GM21825 (cell line): ENCODE measurements around the gene MLEC.
"Not testable (repeated sequence)": the region's sequence is repeated elsewhere in the genome, so short reads cannot be mapped to it uniquely, and the experiment has no call there.

ENCODE experiments used
- ATAC-seq: cut with Tn5 transposase; IDR thresholded peaks from one replicate; pipeline ENCODE4 v1.9.1; 2021; ENCODE audit warnings: mild to moderate bottlenecking, moderate library complexity; ENCODE audit not compliant: unreplicated experiment

MLEC gene

DNA sequence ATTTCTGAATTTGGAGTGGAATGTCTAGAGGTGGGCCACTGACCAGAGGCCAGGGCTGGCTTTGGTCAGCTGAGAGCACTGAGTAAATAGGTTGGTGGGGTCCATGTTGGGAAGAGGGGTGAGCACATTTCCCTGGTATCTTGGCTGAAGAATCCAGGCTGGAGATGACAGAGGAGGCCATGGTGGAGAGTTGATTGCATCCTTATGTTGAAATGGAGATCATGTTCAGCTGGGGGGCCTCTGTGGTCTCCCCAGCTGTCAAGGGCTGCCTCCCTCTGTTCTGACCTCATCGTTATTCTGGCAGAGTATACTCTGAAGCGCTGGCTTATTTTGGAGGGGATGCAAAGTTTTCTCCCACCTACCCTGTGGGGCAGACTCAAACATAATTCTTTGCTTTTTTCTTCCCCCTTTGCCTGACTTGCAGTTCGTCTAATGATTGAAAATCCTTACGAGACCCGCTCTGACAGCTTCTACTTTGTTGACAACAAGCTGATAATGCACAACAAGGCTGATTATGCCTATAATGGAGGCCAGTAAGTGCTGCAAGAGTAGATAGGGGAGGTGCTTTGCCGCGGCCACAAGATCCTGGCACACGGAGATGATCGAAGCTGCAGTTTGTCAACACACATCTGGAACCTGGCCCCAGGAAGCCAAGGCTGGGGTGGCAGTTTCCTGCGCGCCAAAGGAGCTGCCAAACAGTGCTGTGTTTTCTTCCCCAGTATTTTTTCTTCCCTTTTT is 32.7 kb downstream of the MLEC start:
- no peak for ATAC-seq

DNA sequence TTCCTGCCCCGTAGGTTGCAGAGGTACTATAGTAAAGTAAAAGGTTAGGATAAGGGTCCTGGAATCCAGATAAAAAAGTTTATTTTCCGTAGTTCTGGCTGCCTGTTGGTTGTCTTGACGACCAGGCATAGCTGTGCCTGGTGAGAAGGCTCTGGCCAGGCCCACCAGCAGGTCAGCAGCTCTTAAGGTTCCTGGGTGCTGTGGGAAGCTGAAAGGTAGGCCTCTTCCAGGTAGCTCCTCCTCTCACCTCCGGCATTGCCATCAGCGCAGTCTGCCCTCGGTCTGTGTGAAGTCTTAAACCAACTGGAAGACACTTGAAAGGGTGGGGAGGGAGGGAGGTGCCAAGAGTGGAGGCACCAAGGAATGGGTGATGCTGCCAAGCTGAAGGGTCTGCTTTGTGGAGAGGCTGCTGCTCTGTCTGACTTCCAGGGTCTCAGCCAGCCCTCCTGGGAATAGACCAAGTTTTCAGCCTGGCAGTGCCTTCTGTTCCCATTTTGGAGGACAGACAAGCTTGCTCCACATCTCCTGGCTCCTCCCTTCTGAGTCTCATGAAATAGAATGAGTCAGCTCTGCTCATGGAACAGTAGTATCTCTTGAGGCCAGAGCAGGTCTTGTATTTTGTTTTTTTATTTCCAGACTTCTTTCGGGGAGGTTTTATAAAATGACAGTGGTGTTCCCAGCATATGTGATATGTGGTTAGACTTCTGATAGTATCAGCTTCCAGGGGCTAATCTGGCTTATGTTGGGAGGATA is 33.5 kb downstream of the MLEC start:
- no peak for ATAC-seq

DNA sequence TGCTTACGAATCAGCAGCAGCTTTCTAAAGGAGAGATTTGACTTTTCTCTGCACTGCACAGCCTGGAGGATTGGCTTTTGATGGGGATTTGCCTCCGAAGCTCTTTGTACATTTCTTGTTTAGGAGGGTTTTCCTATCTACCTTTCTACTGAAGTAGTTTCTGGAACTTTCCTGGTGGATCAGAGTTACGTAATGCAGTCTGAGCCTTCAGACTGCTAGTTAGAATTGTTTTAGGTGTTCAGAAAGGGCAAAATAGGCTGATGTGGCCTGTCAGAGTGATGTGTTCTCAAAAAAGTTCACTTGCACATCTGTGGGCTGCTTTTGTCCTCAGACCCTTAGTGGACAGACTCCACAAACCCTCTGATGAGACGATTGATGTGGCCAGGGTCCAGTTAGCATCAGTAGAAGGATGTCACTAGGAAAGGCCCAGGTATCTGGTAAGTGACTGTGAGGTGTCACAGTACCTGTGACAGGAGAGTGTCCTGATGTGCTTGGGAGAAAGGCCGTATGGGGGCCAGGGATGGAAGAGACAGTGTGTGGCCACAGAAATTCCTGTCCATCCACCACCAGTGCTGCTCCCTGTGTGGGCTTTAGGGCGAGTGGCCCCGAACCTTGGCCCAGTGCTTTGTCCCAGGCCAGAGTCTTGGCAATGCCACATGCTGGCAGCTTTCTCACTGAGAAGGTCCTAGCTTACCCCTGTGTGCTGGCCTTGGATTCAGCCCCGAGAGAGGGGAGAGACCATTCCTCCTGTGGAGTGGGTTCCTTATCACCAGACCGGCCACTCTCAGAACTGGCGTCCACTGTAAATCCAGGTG is 34.2 kb downstream of the MLEC start:
- no peak for ATAC-seq

DNA sequence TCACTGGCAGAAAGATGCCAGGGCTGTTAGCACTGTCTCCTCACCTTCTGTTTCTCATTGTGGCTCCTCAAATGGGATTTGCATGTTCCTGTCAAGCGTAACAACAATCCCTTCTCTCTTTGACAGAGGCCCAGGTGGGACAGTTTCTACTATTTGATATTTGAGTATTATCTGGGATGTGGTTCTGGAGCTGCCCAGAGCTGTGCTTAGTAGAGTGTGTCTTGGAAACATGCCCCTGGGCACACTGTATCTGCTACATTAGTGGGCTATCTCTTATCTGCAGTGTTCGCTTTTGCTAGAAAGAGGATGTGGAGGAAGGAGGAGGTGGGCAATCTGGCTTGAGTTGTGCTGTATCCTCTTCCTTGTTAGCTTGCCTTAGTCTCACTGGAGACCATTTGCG is 34.9 kb downstream of the MLEC start:
- no peak for ATAC-seq

DNA sequence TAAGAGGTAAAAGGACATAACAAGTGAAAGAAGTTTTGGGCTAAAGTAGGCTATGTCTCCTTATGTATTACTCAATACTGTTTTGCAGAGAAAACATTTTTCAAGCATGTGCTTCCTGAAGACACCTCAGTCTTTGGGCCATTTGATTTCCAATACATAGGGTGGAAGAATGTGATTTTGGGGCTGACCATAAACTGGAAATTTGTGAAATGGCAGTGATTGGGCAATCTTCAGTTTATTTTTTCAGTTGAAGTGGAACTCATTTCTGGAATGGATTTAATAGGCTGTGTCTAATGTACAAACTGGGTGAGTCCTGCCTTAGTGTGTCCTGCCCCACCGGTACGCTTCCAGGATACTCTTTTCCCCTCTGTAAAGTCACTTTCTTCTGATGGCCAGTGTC is 35.8 kb downstream of the MLEC start:
- ATAC-seq, result no peak

DNA sequence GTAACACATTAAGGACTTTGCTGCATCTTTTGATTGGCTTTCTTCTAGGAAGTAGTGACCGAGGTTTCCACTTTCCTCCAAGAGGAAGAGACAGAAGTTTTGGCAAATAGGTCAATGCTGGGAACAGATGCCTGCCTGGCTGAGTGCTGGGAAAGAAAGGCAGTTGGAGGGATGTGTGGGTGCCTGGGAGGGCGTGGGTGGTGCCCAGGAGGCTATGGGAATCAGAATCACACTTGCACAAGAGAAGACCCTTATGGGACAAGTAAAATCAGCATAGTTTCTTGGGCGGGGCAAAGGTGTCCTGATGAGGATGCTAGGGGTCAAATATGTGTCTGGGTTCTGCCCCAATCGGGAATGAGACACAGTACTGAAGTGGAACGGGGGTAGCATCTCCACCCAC is 37.8 kb downstream of the MLEC start:
- no peak for ATAC-seq

DNA sequence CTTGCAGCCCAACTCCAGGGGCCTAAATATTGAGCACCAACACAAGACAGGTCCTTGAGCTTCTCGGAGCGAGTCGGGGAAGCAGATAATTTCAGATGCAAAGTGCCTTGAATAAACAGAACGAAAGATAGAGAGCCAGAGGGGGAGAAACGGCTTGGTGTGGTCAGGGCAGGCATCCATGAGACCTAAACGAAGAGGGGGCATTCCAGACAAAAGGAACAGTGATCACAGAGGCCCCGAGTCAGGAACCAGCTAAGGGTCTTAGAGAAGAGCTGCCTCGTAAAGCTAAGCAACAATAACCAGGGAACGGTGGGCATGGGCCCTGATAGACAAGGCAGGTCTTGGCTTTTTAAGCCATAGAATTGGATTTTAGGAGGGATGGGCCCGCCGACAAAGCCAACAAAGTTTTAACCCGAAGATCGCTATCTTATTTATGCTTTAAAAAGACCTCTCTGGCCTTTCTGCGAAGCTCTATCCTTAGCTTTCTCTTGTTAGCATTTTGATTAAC is 38.3 kb downstream of the MLEC start:
- ATAC-seq, result no peak

DNA sequence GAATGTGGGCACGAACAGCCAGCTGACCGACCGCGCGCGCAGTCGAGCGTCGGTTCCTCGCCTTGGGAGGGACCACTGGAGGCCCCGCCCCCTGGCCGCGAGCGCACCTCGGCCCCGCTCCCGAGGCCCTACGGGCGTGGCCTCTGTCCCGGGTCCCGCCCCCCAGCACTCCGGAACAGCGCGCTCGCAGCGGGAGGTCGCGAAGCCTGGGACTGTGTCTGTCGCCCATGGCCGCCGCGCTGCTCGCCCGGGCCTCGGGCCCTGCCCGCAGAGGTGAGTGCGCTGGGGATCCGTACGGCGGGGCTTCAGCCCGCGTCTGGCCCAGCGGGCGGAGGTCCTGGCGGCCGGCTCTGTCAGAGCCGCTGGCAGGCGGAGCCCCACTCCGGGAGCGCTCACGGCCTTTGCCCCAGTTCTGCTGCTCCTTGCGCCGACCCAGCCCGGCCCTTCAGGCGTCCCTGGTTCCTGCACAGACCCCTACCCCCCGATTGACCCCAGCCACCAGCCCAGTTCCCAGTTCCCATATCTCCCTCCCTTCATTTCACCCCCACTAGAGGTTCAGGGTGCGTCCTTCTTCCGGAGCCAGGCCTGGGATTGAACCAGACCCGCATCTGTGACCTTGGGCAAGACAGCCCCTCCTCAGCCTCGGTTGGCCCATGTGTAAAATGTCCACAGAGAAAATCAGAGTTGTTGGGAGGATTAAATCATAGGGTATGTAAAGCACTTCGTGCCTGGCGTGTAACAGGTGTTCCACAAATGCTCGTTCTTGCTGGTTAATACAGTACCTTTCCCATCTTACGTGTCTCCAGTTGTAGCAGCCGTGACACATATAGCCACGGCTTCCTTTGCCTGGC is 38.9 kb downstream of the MLEC start, which contains the start of gene ACADS:
ACADS (plus strand) TSS at position 168 of the 851 bp plus-strand sequence; CDS start at position 228, 60 bp downstream.
- peak; percentile 94 for ATAC-seq

DNA sequence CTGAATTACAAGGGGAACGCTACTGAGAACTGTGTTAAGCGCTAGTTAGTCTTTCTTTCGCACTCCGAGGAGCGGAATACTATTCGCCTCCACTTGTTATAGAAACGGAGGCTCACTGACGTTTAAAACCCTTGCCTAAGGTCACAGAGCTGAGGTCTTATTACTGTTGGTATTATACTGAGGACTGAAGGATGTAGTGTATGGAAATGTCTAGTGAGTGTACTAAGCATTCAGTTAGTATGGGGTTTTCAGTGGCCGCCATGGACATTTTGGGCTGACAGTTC is 39.5 kb downstream of the MLEC start:
- ATAC-seq, result no peak

DNA sequence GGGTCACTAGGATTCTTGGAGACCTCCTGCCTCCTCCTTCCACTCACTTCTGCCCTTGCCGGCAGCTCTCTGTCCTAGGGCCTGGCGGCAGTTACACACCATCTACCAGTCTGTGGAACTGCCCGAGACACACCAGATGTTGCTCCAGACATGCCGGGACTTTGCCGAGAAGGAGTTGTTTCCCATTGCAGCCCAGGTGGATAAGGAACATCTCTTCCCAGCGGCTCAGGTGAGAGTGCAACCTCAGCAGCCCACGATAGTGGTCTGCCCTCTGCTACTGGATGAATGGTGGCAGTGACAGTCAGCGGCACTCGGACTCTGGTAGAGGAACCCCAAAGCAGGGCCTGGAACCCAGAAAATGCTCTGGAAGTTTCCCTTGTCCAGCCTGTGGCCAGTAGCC is 40.0 kb downstream of the MLEC start:
- no peak for ATAC-seq

DNA sequence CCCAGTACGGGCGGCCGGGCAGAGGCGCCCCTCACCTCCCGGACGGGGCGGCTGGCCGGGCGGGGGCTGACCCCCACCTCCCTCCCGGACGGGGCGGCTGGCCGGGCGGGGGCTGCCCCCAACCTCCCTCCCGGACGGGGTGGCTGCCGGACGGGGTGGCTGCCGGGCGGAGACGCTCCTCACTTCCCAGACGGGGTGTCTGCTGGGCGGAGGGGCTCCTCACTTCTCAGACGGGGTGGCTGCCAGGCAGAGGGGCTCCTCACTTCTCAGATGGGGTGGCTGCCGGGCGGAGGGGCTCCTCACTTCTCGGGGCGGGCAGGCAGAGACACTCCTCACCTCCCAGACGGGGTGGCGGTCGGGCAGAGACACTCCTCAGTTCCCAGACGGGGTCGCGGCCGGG is 45.2 kb downstream of the MLEC start:
- ATAC-seq, result not testable (repeated sequence)

DNA sequence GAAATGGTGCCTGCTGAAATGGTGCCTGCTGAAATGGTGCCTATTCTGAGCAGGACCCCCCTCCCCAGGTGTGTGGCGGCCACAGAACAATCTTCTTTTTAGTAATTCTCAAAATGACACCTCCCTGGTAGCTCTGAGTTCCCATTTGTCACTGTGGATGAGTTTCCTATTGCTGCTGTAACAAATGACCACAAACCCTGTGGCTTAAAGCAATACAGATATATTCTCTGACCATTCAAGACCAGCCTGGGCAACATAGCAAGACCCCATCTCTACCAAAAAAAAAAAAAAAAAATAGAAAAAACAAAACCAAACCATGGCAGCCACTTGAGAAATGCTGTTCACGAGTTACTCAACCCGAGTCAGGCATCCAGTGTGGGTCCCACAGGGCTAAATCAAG is 46.6 kb downstream of the MLEC start:
- ATAC-seq, result no peak

DNA sequence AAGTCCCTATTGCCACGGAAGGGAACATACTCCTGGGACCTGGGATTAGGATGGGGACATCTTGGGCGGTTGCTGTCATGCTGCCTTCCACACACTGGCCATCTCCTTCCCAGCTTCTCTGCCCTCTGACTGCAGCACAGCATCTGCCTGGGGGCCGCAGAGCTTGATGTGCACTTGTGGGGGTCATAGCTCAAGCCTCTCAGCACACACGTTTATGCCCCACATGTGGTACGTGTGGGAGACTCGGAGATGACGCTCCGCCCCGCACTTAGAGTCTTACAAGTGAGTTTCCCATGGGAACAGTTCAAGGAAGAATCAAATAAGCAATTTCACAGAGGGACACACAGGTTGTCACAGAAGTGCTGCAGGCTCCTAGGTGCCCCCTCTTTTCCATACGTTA is 47.3 kb downstream of the MLEC start:
- ATAC-seq, result no peak

DNA sequence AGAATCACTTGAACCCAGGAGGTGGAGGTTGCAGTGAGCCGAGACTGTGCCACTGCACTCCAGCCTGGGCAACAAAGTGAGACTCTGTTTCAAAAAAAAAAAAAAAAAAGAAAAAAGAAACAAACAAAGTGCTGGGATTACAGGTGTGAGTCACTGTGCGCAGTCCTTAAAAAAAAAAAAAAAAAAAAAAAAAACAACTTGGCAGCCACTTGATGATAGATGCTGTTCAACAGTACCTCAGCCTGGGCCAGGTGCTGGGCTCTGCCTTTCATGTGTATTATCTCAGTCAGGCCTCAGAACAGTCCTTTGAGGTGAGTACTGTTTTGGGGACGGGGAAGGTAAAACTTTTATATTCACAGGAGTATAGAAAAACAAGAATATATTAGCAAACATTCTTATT is 48.2 kb downstream of the MLEC start:
- ATAC-seq, result no peak

DNA sequence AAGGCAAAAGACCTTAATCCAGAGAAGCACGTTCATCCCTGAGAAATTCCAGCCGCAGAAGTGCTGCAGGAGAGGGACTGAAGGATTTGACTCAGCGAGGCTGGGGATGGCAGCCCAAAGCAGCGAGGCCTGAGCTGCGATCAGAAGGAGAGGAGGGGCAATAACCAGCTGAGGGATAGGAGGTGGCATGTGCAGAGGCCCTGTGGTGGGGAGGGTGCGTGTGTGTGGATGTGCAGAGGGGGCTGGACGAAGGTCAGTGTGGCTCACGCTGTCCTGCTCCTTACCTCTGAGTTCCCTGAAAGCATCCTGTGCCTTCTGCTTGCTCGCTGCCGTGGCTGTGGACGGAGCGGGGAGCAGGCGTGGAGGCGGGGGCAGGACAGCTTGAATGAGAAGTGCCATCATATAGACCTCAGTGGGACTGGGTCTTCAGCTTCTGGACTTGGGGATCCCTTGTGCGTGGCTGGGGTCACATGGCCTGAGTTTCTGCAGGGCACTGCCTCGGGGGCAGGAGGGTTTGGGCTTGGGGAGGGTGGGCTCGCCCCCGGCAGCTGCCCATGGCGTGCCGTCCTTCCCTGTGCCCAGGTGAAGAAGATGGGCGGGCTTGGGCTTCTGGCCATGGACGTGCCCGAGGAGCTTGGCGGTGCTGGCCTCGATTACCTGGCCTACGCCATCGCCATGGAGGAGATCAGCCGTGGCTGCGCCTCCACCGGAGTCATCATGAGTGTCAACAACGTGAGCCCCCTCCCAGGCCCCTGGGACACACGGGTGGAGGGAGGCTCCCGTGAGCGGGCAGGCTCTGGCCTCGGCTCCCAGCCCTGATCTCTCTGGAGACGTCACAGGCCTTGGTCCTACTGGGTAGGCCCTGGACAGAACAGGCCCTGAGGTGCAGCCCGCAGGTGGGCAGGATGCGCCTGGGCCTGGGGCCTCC is 49.7 kb downstream of the MLEC start:
- ATAC-seq, result no peak

DNA sequence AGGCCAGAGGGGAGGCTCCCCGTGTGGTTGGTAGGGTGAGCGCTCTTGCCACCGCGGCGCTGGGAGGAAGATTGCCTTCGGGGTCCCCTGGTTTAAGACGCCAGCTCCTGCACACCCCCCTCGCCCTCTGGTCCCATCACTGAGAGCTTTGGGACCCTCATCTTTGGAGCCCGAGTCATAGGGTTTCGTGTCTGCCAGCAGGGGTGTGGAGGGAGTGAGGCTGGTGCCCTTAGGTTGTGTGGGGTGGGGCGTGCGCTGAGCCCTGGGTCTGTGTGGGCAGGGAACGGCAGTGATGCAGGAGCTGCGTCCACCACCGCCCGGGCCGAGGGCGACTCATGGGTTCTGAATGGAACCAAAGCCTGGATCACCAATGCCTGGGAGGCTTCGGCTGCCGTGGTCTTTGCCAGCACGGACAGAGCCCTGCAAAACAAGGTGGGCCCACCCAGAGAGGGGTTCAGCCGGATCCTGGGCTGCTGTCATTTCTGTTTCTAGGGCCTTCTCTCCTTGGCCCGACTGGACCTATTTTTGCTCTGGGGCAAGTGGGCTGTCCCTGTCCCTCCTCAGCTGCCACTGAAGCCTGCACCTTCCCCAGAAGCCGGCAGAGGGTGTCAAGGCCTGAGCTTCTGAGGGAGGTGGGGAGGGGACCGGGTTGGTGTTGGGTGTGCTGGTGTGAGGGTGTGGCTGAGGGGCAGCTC is 50.8 kb downstream of the MLEC start:
- ATAC-seq, result no peak

DNA sequence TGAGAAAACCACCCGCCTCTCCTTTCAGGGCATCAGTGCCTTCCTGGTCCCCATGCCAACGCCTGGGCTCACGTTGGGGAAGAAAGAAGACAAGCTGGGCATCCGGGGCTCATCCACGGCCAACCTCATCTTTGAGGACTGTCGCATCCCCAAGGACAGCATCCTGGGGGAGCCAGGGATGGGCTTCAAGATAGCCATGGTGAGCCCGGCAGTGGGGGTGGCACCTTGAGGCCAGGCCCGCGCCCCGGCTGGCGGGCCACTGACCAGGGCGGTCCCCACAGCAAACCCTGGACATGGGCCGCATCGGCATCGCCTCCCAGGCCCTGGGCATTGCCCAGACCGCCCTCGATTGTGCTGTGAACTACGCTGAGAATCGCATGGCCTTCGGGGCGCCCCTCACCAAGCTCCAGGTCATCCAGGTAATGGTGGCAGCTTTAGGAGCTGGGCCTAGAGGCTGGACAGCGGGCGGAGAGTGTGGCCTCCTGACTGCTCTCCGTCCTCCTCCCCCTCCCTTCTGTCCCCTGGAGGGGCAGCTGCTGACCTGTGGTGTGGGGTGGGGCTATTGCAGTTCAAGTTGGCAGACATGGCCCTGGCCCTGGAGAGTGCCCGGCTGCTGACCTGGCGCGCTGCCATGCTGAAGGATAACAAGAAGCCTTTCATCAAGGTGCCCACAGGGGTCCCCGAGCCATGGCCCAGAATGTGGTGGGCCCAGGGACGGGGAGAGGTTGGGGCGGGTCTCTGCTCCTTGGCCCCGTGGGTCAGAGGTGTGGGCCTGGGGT is 51.5 kb downstream of the MLEC start:
- ATAC-seq, result no peak

DNA sequence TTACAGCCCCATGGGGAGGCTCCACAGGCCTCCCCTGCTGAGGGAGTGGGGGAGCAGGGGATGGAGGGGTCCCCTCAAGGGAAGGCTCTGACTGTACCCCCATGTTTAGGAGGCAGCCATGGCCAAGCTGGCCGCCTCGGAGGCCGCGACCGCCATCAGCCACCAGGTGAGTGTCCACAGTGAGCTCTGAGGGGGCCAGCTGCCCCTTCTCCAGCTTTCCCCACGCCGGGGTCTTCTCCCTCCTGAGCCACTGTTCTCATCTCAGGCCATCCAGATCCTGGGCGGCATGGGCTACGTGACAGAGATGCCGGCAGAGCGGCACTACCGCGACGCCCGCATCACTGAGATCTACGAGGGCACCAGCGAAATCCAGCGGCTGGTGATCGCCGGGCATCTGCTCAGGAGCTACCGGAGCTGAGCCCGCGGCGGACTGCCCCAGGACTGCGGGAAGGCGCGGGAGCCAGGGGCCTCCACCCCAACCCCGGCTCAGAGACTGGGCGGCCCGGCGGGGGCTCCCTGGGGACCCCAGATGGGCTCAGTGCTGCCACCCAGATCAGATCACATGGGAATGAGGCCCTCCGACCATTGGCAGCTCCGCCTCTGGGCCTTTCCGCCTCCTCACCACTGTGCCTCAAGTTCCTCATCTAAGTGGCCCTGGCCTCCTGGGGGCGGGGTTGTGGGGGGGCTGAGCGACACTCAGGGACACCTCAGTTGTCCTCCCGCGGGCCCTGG is 52.2 kb downstream of the MLEC start:
- no peak for ATAC-seq
